GM19023 (cell line): ENCODE measurements around the gene ANGPTL4.
"Not testable (repeated sequence)": the region's sequence is repeated elsewhere in the genome, so short reads cannot be mapped to it uniquely, and the experiment has no call there.

Source experiments
- ATAC-seq: cut with Tn5 transposase; IDR thresholded peaks from one replicate; pipeline ENCODE4 v1.9.1; 2021; ENCODE audit warnings: mild to moderate bottlenecking, moderate library complexity; ENCODE audit not compliant: unreplicated experiment

Gene ANGPTL4

GRCh38 chr19:8363803-8364771 is at the start of gene ANGPTL4:
ANGPTL4 (plus strand) TSS chr19:8364155; CDS start chr19:8364322, 167 bp downstream.
- no peak for ATAC-seq

GRCh38 chr19:8314981-8315640 is 48.8 kb upstream of the ANGPTL4 start:
- ATAC-seq: not testable (repeated sequence)

- ATAC-seq: no peak
These were observed 47.4 kb upstream of the ANGPTL4 start for GRCh38 chr19:8316351-8317125.

- ATAC-seq: not testable (repeated sequence)
These were observed 45.1 kb upstream of the ANGPTL4 start for GRCh38 chr19:8318835-8319234.

GRCh38 chr19:8319807-8320520 is 44.0 kb upstream of the ANGPTL4 start:
- ATAC-seq: no peak

GRCh38 chr19:8320564-8321066 is 43.3 kb upstream of the ANGPTL4 start:
- peak; percentile 10 for ATAC-seq

GRCh38 chr19:8321067-8321985 is 42.6 kb upstream of the ANGPTL4 start, which contains the start of the genes NDUFA7 and RPS28:
NDUFA7 (minus strand) TSS chr19:8321375; CDS start chr19:8321358, 17 bp downstream.
RPS28 (plus strand) TSS chr19:8321496; CDS start chr19:8321531, 35 bp downstream.
- ATAC-seq: peak; percentile 84

GRCh38 chr19:8321986-8322637 is 41.8 kb upstream of the ANGPTL4 start:
- no peak for ATAC-seq

GRCh38 chr19:8322638-8322997 is 41.3 kb upstream of the ANGPTL4 start:
- no peak for ATAC-seq

GRCh38 chr19:8323781-8324185 is 40.2 kb upstream of the ANGPTL4 start:
- no peak for ATAC-seq

GRCh38 chr19:8324186-8325050 is 39.5 kb upstream of the ANGPTL4 start:
- no peak for ATAC-seq

GRCh38 chr19:8325454-8325853 is 38.5 kb upstream of the ANGPTL4 start:
- ATAC-seq: no peak

GRCh38 chr19:8329996-8330395 is 34.0 kb upstream of the ANGPTL4 start:
- no peak for ATAC-seq

- ATAC-seq: no peak
These were observed 32.6 kb upstream of the ANGPTL4 start for GRCh38 chr19:8331263-8331845.

- ATAC-seq: no peak
These were observed 30.8 kb upstream of the ANGPTL4 start for GRCh38 chr19:8332976-8333766.

- ATAC-seq: no peak
These were observed 30.0 kb upstream of the ANGPTL4 start for GRCh38 chr19:8333767-8334457.
